Muscle layer of duodenum (tissue), 2 donors: ENCODE data around the gene ACADSB.

ENCODE experiments used
- H3K27ac ChIP-seq: one replicate; pipeline ENCODE4 v1.7.0; 2013; ENCODE audit warnings: mild to moderate bottlenecking, low read length
- H3K27me3 ChIP-seq: one replicate; pipeline ENCODE4 v1.7.0; 2013; ENCODE audit warnings: low read depth, mild to moderate bottlenecking, control low read depth, low read length
- H3K36me3 ChIP-seq, 2 donors: one replicate each; pipeline ENCODE4 v1.7.0; 2013; ENCODE audit warnings: low read length in 2 of 2, control low read depth in 1 of 2, mild to moderate bottlenecking in 1 of 2; ENCODE audit not compliant: insufficient read depth in 2 of 2, control insufficient read depth in 1 of 2
- H3K4me1 ChIP-seq, 2 donors: one replicate each; pipeline ENCODE4 v1.7.0; 2013; ENCODE audit warnings: low read length in 2 of 2, mild to moderate bottlenecking in 2 of 2, control low read depth in 1 of 2, moderate library complexity in 1 of 2; ENCODE audit not compliant: insufficient read depth in 2 of 2, control insufficient read depth in 1 of 2
- H3K4me3 ChIP-seq, 2 donors: one replicate each; pipeline ENCODE4 v1.7.0; 2013; ENCODE audit warnings: low read length in 2 of 2, low read depth in 1 of 2, mild to moderate bottlenecking in 1 of 2
- H3K9me3 ChIP-seq, 2 donors: one replicate each; pipeline ENCODE4 v1.7.0; 2013; ENCODE audit warnings: low read length in 2 of 2, control low read depth in 1 of 2, mild to moderate bottlenecking in 1 of 2; ENCODE audit not compliant: control insufficient read depth in 1 of 2
- donor health status: healthy.

Gene ACADSB

DNA sequence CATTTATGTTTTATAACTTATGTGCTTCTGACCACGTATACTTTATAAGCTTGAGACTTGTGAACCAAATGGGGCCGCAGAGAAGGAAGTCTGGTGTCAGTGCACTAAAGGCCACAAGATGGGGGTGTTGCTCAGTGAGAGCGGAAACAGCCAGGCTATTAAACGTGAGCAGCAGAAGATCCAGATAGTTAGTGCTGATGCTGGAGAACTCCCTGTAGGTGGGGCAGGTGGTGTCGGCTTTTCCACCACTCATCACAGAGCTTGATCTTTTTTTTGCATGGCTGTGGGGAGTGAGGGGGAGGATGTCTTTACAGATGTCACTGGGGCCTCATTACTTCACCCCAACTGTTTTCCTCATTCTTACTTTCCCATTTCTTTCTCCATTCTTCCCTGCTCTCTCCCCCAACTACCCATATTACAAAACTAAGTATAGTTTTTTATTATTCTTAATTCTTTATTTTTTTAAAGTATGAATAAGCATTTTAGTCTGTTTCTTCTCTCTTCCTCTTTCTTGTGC, 34.7 kb downstream of the ACADSB start:
- H3K4me3 ChIP-seq: no peak overlapping the region
- H3K9me3 ChIP-seq: no peaks in the 10 kb centered on the region
- H3K4me1 ChIP-seq: no peaks in the 10 kb centered on the region
- no peaks in the 10 kb centered on the region for H3K27me3 ChIP-seq
- H3K27ac ChIP-seq: no peak overlapping the region
- peaks cover 29 to 31% of the 10 kb centered on the region in 2 donors for H3K36me3 ChIP-seq

- no peaks in the 10 kb centered on the region for H3K9me3 ChIP-seq
- no peaks in the 10 kb centered on the region for H3K4me1 ChIP-seq
- H3K27ac ChIP-seq: no peak overlapping the region
- H3K27me3 ChIP-seq: no peaks in the 10 kb centered on the region
- H3K36me3 ChIP-seq: peaks cover 28 to 29% of the 10 kb centered on the region in 2 donors
- no peak overlapping the region for H3K4me3 ChIP-seq
Measured at GRCh38 chr10:123044391-123044790, 35.6 kb downstream of the ACADSB start.

GRCh38 chr10:123045961-123046731, 37.3 kb downstream of the ACADSB start:
- Histone ChIP-seq H3K4me3 (no peak overlapping the region), H3K36me3 (peaks cover 29 to 35% of the 10 kb centered on the region in 2 donors), H3K27ac (no peak overlapping the region), H3K4me1 (no peaks in the 10 kb centered on the region), H3K27me3 (no peaks in the 10 kb centered on the region), H3K9me3 (no peaks in the 10 kb centered on the region)

DNA sequence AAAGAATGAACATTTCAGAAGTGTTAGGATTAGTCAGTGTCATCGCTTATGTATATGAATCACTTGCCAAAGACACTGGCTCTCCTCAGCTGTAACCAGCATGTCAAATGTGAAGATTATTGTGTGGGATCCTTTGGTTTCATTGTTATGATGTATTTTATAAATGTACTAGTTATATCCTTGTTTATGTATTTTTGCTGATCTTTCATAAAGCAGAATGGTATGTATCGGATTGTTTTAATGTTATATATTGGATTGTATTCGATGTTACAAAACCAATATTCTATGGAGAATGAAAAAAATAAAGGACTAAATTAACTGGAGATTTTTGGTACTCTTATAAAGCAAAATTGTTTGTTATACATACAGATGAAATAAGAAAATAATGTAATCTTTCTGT, 49.2 kb downstream of the ACADSB start:
- Histone ChIP-seq H3K4me1 (no peaks in the 10 kb centered on the region), H3K4me3 (no peak overlapping the region), H3K36me3 (peaks cover 7 to 13% of the 10 kb centered on the region in 2 donors), H3K27me3 (no peaks in the 10 kb centered on the region), H3K27ac (no peak overlapping the region), H3K9me3 (no peaks in the 10 kb centered on the region)

DNA sequence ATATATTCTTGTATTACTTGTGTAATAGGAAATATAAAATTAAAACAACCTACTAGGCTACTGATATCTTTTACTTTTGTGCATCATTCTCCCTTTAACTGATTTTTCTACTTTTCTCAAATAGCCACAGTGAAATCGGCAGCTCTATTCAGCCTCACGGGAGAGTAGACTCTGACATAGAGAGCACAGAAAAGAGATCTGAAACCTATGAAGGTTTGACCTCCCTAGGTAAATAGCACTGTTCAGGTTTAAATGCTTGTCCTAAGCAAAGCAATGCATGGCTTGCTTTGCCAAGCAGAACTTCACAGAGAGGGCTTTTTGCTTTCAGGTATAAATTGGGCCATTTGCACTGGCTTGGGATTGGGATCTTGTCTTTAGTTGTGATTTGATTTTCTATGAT, 53.1 kb downstream of the ACADSB start:
- Histone ChIP-seq H3K9me3 (no peaks in the 10 kb centered on the region), H3K27me3 (no peaks in the 10 kb centered on the region), H3K4me1 (no peaks in the 10 kb centered on the region), H3K36me3 (peaks cover 0 to 2% of the 10 kb centered on the region in 2 donors), H3K4me3 (no peak overlapping the region), H3K27ac (no peak overlapping the region)

DNA sequence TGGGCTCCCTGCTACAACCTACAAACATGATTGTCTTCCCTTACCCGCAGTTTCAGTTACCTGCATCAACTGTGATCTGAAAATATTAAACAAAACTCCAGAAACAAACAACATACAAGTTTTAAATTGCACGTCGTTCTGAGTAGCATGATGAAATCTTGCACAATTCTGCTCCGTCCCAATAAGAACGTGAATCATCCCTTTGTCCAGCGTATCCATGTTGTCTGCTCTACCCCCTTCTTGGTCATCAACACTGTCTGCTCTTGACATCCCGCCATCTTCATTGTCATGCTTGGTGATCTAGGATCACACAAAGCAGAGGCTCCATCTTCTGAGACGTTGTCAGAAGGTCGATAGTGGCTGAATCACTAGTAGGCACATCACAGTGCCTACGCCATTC, 53.9 kb downstream of the ACADSB start:
- no peaks in the 10 kb centered on the region for H3K27me3 ChIP-seq
- H3K36me3 ChIP-seq: no peaks in the 10 kb centered on the region

GRCh38 chr10:123068087-123068853, 59.5 kb downstream of the ACADSB start:
- no peaks in the 10 kb centered on the region for H3K9me3 ChIP-seq
- no peaks in the 10 kb centered on the region for H3K27me3 ChIP-seq
- H3K4me1 ChIP-seq: no peaks in the 10 kb centered on the region
- no peak overlapping the region for H3K27ac ChIP-seq
- H3K4me3 ChIP-seq: no peak overlapping the region
- no peaks in the 10 kb centered on the region for H3K36me3 ChIP-seq

More for the DNA sequence above, 53.9 kb downstream of the ACADSB start:
- no peaks in the 10 kb centered on the region for H3K9me3 ChIP-seq
- H3K4me3 ChIP-seq: no peak overlapping the region
- no peaks in the 10 kb centered on the region for H3K4me1 ChIP-seq
- no peak overlapping the region for H3K27ac ChIP-seq

DNA sequence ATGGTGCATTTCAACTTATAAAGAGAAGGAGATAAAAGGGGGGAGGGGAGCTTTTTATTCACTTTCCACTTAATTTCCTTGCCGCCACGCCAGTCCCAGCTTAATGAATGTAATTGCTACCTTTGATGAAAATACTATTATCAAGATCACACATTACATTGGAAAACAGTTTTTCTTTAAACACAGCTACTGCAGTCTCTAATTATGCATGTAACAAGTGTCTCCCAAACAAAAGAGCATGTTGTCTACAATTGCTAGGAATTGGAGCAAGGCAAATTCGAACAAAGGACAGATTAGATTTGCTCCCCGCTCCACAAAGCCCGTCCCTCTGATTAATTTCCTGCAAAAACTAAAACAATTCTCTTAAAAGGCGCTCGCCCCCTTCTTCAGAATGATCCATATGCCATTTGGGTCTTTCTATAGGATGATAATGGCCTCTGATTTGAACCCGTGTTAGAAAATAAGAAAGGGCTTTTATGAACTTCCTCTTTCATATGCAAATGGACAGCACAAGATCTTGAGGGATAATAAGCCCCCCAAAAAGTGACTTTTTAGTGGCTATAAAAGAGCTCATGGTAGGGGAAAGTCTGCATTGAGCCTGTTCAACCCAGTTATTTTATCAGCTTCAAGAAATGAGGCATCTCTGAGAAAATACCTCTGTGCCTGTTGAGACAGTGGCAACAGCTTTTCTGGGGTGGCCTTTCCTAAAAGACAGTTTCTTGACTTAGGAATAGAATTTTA, 60.6 kb downstream of the ACADSB start:
- Histone ChIP-seq H3K27ac (no peak overlapping the region), H3K9me3 (no peaks in the 10 kb centered on the region), H3K36me3 (no peaks in the 10 kb centered on the region), H3K4me3 (no peak overlapping the region), H3K27me3 (no peaks in the 10 kb centered on the region), H3K4me1 (no peaks in the 10 kb centered on the region)

DNA sequence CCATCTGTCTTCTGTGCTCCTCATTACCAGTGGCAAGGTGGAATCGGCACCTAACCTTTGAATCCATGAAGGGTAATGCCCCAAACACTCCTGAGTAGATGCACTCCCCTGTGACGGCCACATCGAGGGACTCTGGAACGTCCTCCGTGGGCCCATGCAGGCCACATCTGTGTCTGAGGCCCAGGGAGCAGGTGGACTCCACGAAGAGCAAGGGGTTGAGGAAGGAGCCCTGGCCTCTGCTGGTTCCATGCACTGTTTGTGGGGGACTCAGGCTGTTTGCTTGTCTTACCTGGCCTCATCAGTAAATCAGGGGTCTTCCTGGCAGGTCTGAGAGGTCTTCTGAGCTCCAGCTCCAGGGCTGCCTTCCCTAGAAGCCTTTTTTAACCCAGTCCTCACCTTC, 64.4 kb downstream of the ACADSB start:
- Histone ChIP-seq H3K36me3 (no peaks in the 10 kb centered on the region), H3K9me3 (no peaks in the 10 kb centered on the region), H3K27ac (no peak overlapping the region), H3K4me3 (no peak overlapping the region), H3K27me3 (no peaks in the 10 kb centered on the region), H3K4me1 (no peaks in the 10 kb centered on the region)

- H3K27me3 ChIP-seq: no peaks in the 10 kb centered on the region
- H3K27ac ChIP-seq: no peak overlapping the region
- no peaks in the 10 kb centered on the region for H3K4me1 ChIP-seq
- H3K36me3 ChIP-seq: no peaks in the 10 kb centered on the region
- no peak overlapping the region for H3K4me3 ChIP-seq
- H3K9me3 ChIP-seq: no peaks in the 10 kb centered on the region
Measured at GRCh38 chr10:123074215-123074614, 65.4 kb downstream of the ACADSB start.

GRCh38 chr10:123081896-123082295, 73.1 kb downstream of the ACADSB start:
- Histone ChIP-seq H3K27me3 (no peaks in the 10 kb centered on the region), H3K36me3 (no peaks in the 10 kb centered on the region), H3K9me3 (no peaks in the 10 kb centered on the region), H3K4me1 (no peaks in the 10 kb centered on the region), H3K27ac (no peak overlapping the region), H3K4me3 (no peak overlapping the region)
